GM19438 (cell line): ENCODE results near the gene FGD3.

Experiments used
- ATAC-seq: cut with Tn5 transposase; IDR thresholded peaks from one replicate; pipeline ENCODE4 v1.9.1; 2021; ENCODE audit warnings: low read depth; ENCODE audit not compliant: unreplicated experiment

FGD3 gene

GRCh38 chr9:93064392-93065134 lies 117.2 kb downstream of the FGD3 start:
- peak; percentile 73 for ATAC-seq

- no peak for ATAC-seq
Observed at GRCh38 chr9:93065135-93065720, 117.9 kb downstream of the FGD3 start.

- no peak for ATAC-seq
Observed at GRCh38 chr9:93066978-93067603, 119.8 kb downstream of the FGD3 start.

- ATAC-seq = no peak
Observed at GRCh38 chr9:93068956-93069355, 121.6 kb downstream of the FGD3 start.

GRCh38 chr9:93071464-93071863 lies 124.1 kb downstream of the FGD3 start:
- ATAC-seq = no peak

- ATAC-seq = no peak
Observed at GRCh38 chr9:93072383-93072795, 125.1 kb downstream of the FGD3 start.

GRCh38 chr9:93076101-93076791 lies 128.9 kb downstream of the FGD3 start:
- ATAC-seq = no peak

GRCh38 chr9:93076792-93077128 lies 129.4 kb downstream of the FGD3 start:
- ATAC-seq = no peak

- ATAC-seq = no peak
Observed at GRCh38 chr9:93077367-93077766, 130.0 kb downstream of the FGD3 start.

GRCh38 chr9:93077811-93078210 lies 130.5 kb downstream of the FGD3 start:
- no peak for ATAC-seq

GRCh38 chr9:93079371-93079770 lies 132.0 kb downstream of the FGD3 start:
- ATAC-seq = no peak

GRCh38 chr9:93080406-93080805 lies 133.1 kb downstream of the FGD3 start:
- ATAC-seq = no peak

- ATAC-seq = no peak
Observed at GRCh38 chr9:93081081-93081529, 133.8 kb downstream of the FGD3 start.

- ATAC-seq = no peak
Observed at GRCh38 chr9:93081931-93082330, 134.6 kb downstream of the FGD3 start.

GRCh38 chr9:93082841-93083411 lies 135.6 kb downstream of the FGD3 start:
- ATAC-seq = no peak

- ATAC-seq = no peak
Observed at GRCh38 chr9:93083592-93084470, 136.5 kb downstream of the FGD3 start.

GRCh38 chr9:93084471-93084881 lies 137.2 kb downstream of the FGD3 start:
- ATAC-seq = no peak

GRCh38 chr9:93085676-93086075 lies 138.4 kb downstream of the FGD3 start:
- no peak for ATAC-seq
